Lung (tissue), 12 donors: ENCODE data around the gene SLC51B. TPM values are rescaled to one million over a fixed set of nuclear protein-coding genes. Genes with fewer than 3 reads are reported as not detected.
A peak's percentile ranks its signal among the peaks of the same experiment; 100 is the strongest.
"Not testable (repeated sequence)": the region's sequence is repeated elsewhere in the genome, so short reads cannot be mapped to it uniquely, and the experiment has no call there.

ENCODE experiments used
- ATAC-seq: fragments of 200-7000 bp; cut with Tn5 transposase; one replicate; pipeline ENCODE4 v1.9.1; 2020; ENCODE audit warnings: moderate number of reproducible peaks; ENCODE audit not compliant: insufficient read depth, low FRiP score
- DNase-seq, 3 donors: peaks; one replicate each; pipeline ENCODE4 v3.0.0-alpha.2; 2013 to 2017
- H3K27ac ChIP-seq, 2 donors: one replicate each; pipeline ENCODE4 v1.5.1; 2013; ENCODE audit warnings: mild to moderate bottlenecking in 2 of 2, moderate library complexity in 2 of 2, control low read depth in 1 of 2, inconsistent platforms in 1 of 2, low read depth in 1 of 2, low read length in 1 of 2
- H3K27me3 ChIP-seq, 3 donors: one replicate each; pipeline ENCODE4 v1.5.1; 2013; ENCODE audit warnings: low read length in 2 of 3; ENCODE audit not compliant: control insufficient read depth in 3 of 3, insufficient read depth in 3 of 3
- H3K36me3 ChIP-seq, 4 donors: one replicate each; pipeline ENCODE4 v1.5.1; 2013; ENCODE audit warnings: low read length in 4 of 4, mild to moderate bottlenecking in 1 of 4, moderate library complexity in 1 of 4; ENCODE audit not compliant: control insufficient read depth in 4 of 4, insufficient read depth in 4 of 4
- H3K4me1 ChIP-seq, 5 donors: one replicate each; pipeline ENCODE4 v1.5.1; 2013; ENCODE audit warnings: low read length in 5 of 5, mild to moderate bottlenecking in 2 of 5, moderate library complexity in 1 of 5; ENCODE audit not compliant: control insufficient read depth in 5 of 5, insufficient read depth in 5 of 5
- H3K4me3 ChIP-seq: one replicate; pipeline ENCODE4 v1.5.1; 2013; ENCODE audit warnings: mild to moderate bottlenecking, control low read depth, moderate library complexity
- H3K9ac ChIP-seq, 2 donors: one replicate each; pipeline ENCODE4 v1.5.1; 2013; ENCODE audit warnings: low read length in 2 of 2, control low read depth in 1 of 2; ENCODE audit not compliant: insufficient read depth in 1 of 2
- H3K9me3 ChIP-seq, 4 donors: one replicate each; pipeline ENCODE4 v1.5.1; 2013; ENCODE audit warnings: low read length in 3 of 4, mild to moderate bottlenecking in 1 of 4, moderate library complexity in 1 of 4; ENCODE audit not compliant: control insufficient read depth in 4 of 4, insufficient read depth in 3 of 4
- CTCF ChIP-seq: IDR thresholded peaks from 2 replicates; pipeline ENCODE4 v1.5.1; 2012; ENCODE audit warnings: mild to moderate bottlenecking; ENCODE audit errors: control extremely low read depth, extremely low read depth
- WGBS, 2 donors: extraction: QIAGEN DNeasy Blood & Tissue Kit; methylation state at CpG; one replicate each; pipeline ENCODE4 v1.1.7; 2013; 5-methylcytosine and 5-hydroxymethylcytosine counted together
- polyA plus RNA-seq, 2 donors: library from polyadenylated mRNA; stranded (reverse); fragments of 200-250 nt; gene quantifications; one replicate each; pipeline ENCODE4 v1.2.1, GENCODE V29; 2013
- total RNA-seq, 2 donors: library from RNA; depleted of rRNA in 1 of 2; stranded (reverse); fragments of >200 nt in 1 of 2; gene quantifications; one replicate each; pipeline ENCODE4 v1.2.1, GENCODE V29; 2014 to 2021
- donor health status: control.
- donor health status: control.
- donor health status: Bipolar disorder and iron deficiency.
- donor health status: healthy.
- donor health status: DM: yes; HTN: yes; CAD: no.

Gene SLC51B
- total and polyA plus RNA-seq, 4 donors = 0.85 to 7.3 (median 2.0) TPM

- Histone ChIP-seq H3K27ac (peak overlapping the region; percentile 71 to 76), H3K9ac (no peak overlapping the region), H3K4me1 (peaks cover 3 to 54% (median 27%) of the 10 kb centered on the region in 5 donors), H3K36me3 (peaks cover 0 to 6% (median 0%) of the 10 kb centered on the region in 4 donors), H3K9me3 (no peaks in the 10 kb centered on the region), H3K27me3 (no peaks in the 10 kb centered on the region), H3K4me3 (no peak overlapping the region)
- DNase-seq = peak; percentile 73 to 92 (median 81)
- 56 to 81% methylated on average over 5 of the region's 5 CpGs for WGBS, 2 donors
- no peak for ATAC-seq
- TF ChIP-seq CTCF = no peak
Observed at GRCh38 chr15:65071381-65071811, 26.2 kb downstream of the SLC51B start.

- ATAC-seq = no peak
- Histone ChIP-seq H3K4me1 (peaks cover 8 to 55% (median 27%) of the 10 kb centered on the region in 5 donors), H3K9me3 (peaks cover 0 to 3% (median 0%) of the 10 kb centered on the region in 4 donors), H3K27ac (peak overlapping the region; percentile 71 to 76), H3K36me3 (peaks cover 0 to 6% (median 0%) of the 10 kb centered on the region in 4 donors), H3K9ac (no peak overlapping the region), H3K4me3 (no peak overlapping the region), H3K27me3 (no peaks in the 10 kb centered on the region)
- TF ChIP-seq CTCF = no peak
- WGBS, 2 donors = 68 to 93% methylated on average over 1 of the region's 1 CpG
- DNase-seq = peak; percentile 70 to 90 (median 81)
Observed at GRCh38 chr15:65072027-65072426, 26.8 kb downstream of the SLC51B start.

GRCh38 chr15:65072617-65073016 lies 27.4 kb downstream of the SLC51B start:
- DNase-seq (no peak), ATAC-seq (no peak)

GRCh38 chr15:65074946-65075345 lies 29.8 kb downstream of the SLC51B start:
- H3K27me3 ChIP-seq, H3K9me3 ChIP-seq, H3K4me3 ChIP-seq, H3K36me3 ChIP-seq, DNase-seq, ATAC-seq, H3K27ac ChIP-seq, H3K9ac ChIP-seq: not testable (repeated sequence)
- peaks cover 5 to 44% (median 23%) of the 10 kb centered on the region in 5 donors for H3K4me1 ChIP-seq
- 96 to 98% methylated on average over 7 to 22 of the region's 22 CpGs for WGBS, 2 donors

More at GRCh38 chr15:65072617-65073016, 27.4 kb downstream of the SLC51B start:
- peaks cover 11 to 55% (median 32%) of the 10 kb centered on the region in 5 donors for H3K4me1 ChIP-seq
- H3K27me3 ChIP-seq = no peaks in the 10 kb centered on the region
- TF ChIP-seq CTCF = no peak
- peaks cover 0 to under 1% (median 0%) of the 10 kb centered on the region in 4 donors for H3K36me3 ChIP-seq
- no peak overlapping the region for H3K4me3 ChIP-seq
- H3K27ac ChIP-seq = no peak overlapping the region
- WGBS, 2 donors = 92 to 100% methylated on average over 3 of the region's 3 CpGs
- no peak overlapping the region for H3K9ac ChIP-seq
- peaks cover 0 to 8% (median 0%) of the 10 kb centered on the region in 4 donors for H3K9me3 ChIP-seq

- 46 to 65% methylated on average over 12 of the region's 12 CpGs for WGBS, 2 donors
- H3K36me3 ChIP-seq, H3K4me3 ChIP-seq, ATAC-seq, H3K9me3 ChIP-seq, DNase-seq, H3K27me3 ChIP-seq, H3K9ac ChIP-seq: not testable (repeated sequence)
- peaks cover 5 to 41% (median 18%) of the 10 kb centered on the region in 5 donors for H3K4me1 ChIP-seq
- peak overlapping the region in 1 of 2 donors; percentile 72 for H3K27ac ChIP-seq
Observed at GRCh38 chr15:65075607-65076395, 30.6 kb downstream of the SLC51B start.
